D721Med (cell line): Measurements from ENCODE around the gene MYADM.

Source experiments
- DNase-seq: peaks from one replicate; pipeline ENCODE4 v3.0.0; 2011; ENCODE audit warnings: low spot score; ENCODE audit not compliant: insufficient read length
- FAIRE-seq: peaks from 2 replicates; lab custom pipeline; 2011; peaks lifted over from hg19 to GRCh38; lab: Jason Lieb, UNC
- TF ChIP-seq, protein P1 (sequence below): IDR thresholded peaks from 2 replicates; pipeline ENCODE4 v1.5.1; 2012; ENCODE audit warnings: mild to moderate bottlenecking, control low read depth; ENCODE audit not compliant: insufficient read depth; ENCODE audit errors: missing control alignments

MYADM gene

GRCh38 chr19:53876651-53877224 is 9.1 kb downstream of the MYADM start:
- no peak for FAIRE-seq
- no peak for DNase-seq
- TF ChIP-seq, protein P1, sequence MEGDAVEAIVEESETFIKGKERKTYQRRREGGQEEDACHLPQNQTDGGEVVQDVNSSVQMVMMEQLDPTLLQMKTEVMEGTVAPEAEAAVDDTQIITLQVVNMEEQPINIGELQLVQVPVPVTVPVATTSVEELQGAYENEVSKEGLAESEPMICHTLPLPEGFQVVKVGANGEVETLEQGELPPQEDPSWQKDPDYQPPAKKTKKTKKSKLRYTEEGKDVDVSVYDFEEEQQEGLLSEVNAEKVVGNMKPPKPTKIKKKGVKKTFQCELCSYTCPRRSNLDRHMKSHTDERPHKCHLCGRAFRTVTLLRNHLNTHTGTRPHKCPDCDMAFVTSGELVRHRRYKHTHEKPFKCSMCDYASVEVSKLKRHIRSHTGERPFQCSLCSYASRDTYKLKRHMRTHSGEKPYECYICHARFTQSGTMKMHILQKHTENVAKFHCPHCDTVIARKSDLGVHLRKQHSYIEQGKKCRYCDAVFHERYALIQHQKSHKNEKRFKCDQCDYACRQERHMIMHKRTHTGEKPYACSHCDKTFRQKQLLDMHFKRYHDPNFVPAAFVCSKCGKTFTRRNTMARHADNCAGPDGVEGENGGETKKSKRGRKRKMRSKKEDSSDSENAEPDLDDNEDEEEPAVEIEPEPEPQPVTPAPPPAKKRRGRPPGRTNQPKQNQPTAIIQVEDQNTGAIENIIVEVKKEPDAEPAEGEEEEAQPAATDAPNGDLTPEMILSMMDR: no peak

- FAIRE-seq (no peak), DNase-seq (no peak)
- TF ChIP-seq, protein P1: no peak
Measured at GRCh38 chr19:53877361-53877766, 9.7 kb downstream of the MYADM start.

DNA sequence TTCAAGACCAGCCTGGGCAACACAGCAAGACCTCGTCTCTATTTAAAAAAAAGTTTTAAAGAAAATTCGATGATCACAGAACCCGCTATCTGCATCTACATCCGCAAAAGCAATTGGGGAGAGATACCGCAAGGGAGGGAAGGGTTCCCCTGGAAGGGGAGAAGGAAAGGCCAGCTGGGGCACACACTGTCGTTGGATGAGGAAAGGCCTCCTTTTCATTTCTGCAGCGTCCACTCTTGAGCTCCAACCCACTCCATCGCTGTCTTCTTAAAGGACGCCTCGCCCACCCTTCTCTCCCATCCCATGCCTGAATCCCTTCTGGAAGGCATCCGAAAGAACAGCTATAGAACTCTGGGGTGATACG is 11.1 kb downstream of the MYADM start:
- FAIRE-seq (no peak), DNase-seq (no peak)
- TF ChIP-seq, protein P1: no peak

GRCh38 chr19:53879140-53880081 is 11.7 kb downstream of the MYADM start:
- DNase-seq: peak; percentile 92
- FAIRE-seq: no peak
- TF ChIP-seq, protein P1: no peak

- FAIRE-seq (no peak), DNase-seq (no peak)
- TF ChIP-seq, protein P1: no peak
Measured at GRCh38 chr19:53880711-53881481, 13.2 kb downstream of the MYADM start.

DNA sequence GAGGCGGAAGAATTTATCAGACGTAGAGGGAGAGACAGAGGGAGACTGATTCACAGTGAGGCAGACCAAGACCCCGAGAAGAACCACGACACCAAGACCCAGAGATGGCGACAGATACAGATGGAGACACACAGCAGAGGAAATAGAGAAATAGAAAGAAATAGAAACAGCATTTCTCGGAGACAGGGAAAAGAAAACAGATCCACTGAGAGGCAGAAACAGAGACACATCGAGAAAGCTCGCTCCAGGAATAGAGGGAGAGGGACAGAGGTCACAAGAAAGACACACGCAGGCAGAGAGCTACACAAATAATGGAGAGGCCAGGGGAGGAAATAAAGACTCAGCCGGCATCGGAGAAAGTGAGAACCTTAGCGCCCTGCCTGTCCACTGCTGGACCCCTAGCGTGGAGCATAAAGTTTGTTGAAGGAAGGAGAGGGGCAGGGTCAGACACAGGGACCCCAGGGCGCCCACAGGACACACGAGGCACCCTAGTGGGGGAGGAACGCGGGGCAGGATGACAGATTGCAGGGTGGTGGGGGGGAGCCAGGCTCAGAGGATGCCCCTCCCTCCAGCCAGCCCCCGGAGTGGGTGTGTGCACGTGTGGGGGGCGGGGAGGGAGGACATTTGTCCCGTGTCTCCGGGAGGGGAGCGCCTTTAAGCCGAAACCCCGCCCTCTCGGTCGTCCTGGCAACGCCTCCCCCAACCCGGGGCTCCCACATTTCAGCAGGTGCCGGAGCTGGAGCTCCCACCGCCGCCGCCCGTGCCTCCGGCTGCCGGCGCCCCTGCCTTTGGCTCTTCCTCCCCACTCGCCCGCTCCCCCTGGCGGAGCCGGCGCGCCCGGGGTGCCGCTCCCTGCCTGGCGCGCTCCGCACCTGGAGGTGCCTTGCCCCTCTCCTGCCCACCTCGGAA is 14.1 kb downstream of the MYADM start, which contains the start of gene PRKCG:
Gene PRKCG, plus strand, starts transcription at position 716 of the 909 bp plus-strand sequence. CDS start 298 bp downstream, outside the sequence.
- DNase-seq (peak; percentile 48), FAIRE-seq (no peak)
- TF ChIP-seq, protein P1: peak; percentile 33
